GM19372 (cell line): ENCODE data around the gene RAB12.
"Not testable (repeated sequence)": the region's sequence is repeated elsewhere in the genome, so short reads cannot be mapped to it uniquely, and the experiment has no call there.

Experiments used
- ATAC-seq: cut with Tn5 transposase; IDR thresholded peaks from one replicate; pipeline ENCODE4 v1.9.1; 2021; ENCODE audit warnings: mild to moderate bottlenecking, low read depth, moderate library complexity; ENCODE audit not compliant: unreplicated experiment

RAB12 gene

GRCh38 chr18:8643326-8643878 lies 34.2 kb downstream of the RAB12 start:
- ATAC-seq = no peak

GRCh38 chr18:8647359-8647758 lies 38.1 kb downstream of the RAB12 start:
- ATAC-seq = not testable (repeated sequence)

- not testable (repeated sequence) for ATAC-seq
Observed at GRCh38 chr18:8651478-8652261, 42.4 kb downstream of the RAB12 start.

- ATAC-seq = no peak
Observed at GRCh38 chr18:8654503-8655451, 45.5 kb downstream of the RAB12 start.

GRCh38 chr18:8656232-8656631 lies 47.0 kb downstream of the RAB12 start:
- no peak for ATAC-seq

- ATAC-seq = no peak
Observed at GRCh38 chr18:8657050-8657820, 48.0 kb downstream of the RAB12 start.

GRCh38 chr18:8657873-8658470 lies 48.7 kb downstream of the RAB12 start:
- no peak for ATAC-seq

GRCh38 chr18:8658858-8659485 lies 49.7 kb downstream of the RAB12 start:
- no peak for ATAC-seq

GRCh38 chr18:8659609-8660242 lies 50.5 kb downstream of the RAB12 start:
- no peak for ATAC-seq

GRCh38 chr18:8660316-8660715 lies 51.1 kb downstream of the RAB12 start:
- no peak for ATAC-seq

GRCh38 chr18:8661754-8662559 lies 52.7 kb downstream of the RAB12 start:
- no peak for ATAC-seq

GRCh38 chr18:8662560-8663255 lies 53.5 kb downstream of the RAB12 start:
- ATAC-seq = no peak

- no peak for ATAC-seq
Observed at GRCh38 chr18:8667846-8668245, 58.6 kb downstream of the RAB12 start.

- ATAC-seq = no peak
Observed at GRCh38 chr18:8668381-8668780, 59.1 kb downstream of the RAB12 start.

GRCh38 chr18:8669571-8669970 lies 60.3 kb downstream of the RAB12 start:
- no peak for ATAC-seq

- ATAC-seq = peak; percentile 98
Observed at GRCh38 chr18:8673256-8674209, 64.3 kb downstream of the RAB12 start.

- ATAC-seq = no peak
Observed at GRCh38 chr18:8675057-8675456, 65.8 kb downstream of the RAB12 start.
